Glomerular endothelial cell (primary cell): ENCODE measurements around the gene ZNF3. TPM values are rescaled to one million over a fixed set of nuclear protein-coding genes. Genes with fewer than 3 reads are reported as not detected.

ENCODE experiments used
- DNase-seq: peaks from one replicate; pipeline ENCODE4 v3.0.0-alpha.2; 2011; ENCODE audit warnings: low read depth, low spot score; ENCODE audit errors: extremely low read depth
- total RNA-seq: library from RNA; depleted of rRNA; stranded (reverse); fragments of >200 nt; gene quantifications from 2 replicates; pipeline ENCODE4 v1.2.3, GENCODE V29; 2015

Gene ZNF3
- total RNA-seq, 1 donor from 2014 or later = 30.8 TPM

- DNase-seq = no peak
These were observed 8.1 kb upstream of the ZNF3 start for GRCh38 chr7:100089458-100090196.

GRCh38 chr7:100088621-100089457 lies 7.3 kb upstream of the ZNF3 start, which contains the start of gene COPS6:
TSS of gene COPS6 (plus strand) at chr7:100088969. CDS start at chr7:100088991, 22 bp downstream.
- DNase-seq = no peak

GRCh38 chr7:100088095-100088620 lies 6.6 kb upstream of the ZNF3 start:
- no peak for DNase-seq

GRCh38 chr7:100087055-100087750 lies 5.7 kb upstream of the ZNF3 start:
- DNase-seq = peak; percentile 99

GRCh38 chr7:100085515-100085914 lies 4.0 kb upstream of the ZNF3 start:
- DNase-seq = no peak

GRCh38 chr7:100082978-100083377 lies 1.5 kb upstream of the ZNF3 start:
- no peak for DNase-seq

- DNase-seq = no peak
These were observed 502 bp downstream of the ZNF3 start for GRCh38 chr7:100080907-100081534.

- no peak for DNase-seq
These were observed 2.4 kb downstream of the ZNF3 start for GRCh38 chr7:100079024-100079560.

- no peak for DNase-seq
These were observed 4.3 kb downstream of the ZNF3 start for GRCh38 chr7:100077205-100077604.

GRCh38 chr7:100075418-100075817 lies 6.1 kb downstream of the ZNF3 start:
- no peak for DNase-seq

- DNase-seq = no peak
These were observed 6.7 kb downstream of the ZNF3 start for GRCh38 chr7:100074841-100075240.

- no peak for DNase-seq
These were observed 9.1 kb downstream of the ZNF3 start for GRCh38 chr7:100072462-100072861.

- DNase-seq = no peak
These were observed 10.4 kb downstream of the ZNF3 start for GRCh38 chr7:100071018-100071723.

GRCh38 chr7:100069991-100070390 lies 11.5 kb downstream of the ZNF3 start:
- no peak for DNase-seq

GRCh38 chr7:100066953-100067352 lies 14.6 kb downstream of the ZNF3 start:
- DNase-seq = no peak

GRCh38 chr7:100065452-100066186 lies 15.9 kb downstream of the ZNF3 start:
- no peak for DNase-seq

- DNase-seq = no peak
These were observed 17.4 kb downstream of the ZNF3 start for GRCh38 chr7:100064162-100064561.

GRCh38 chr7:100063376-100063775 lies 18.1 kb downstream of the ZNF3 start:
- DNase-seq = no peak
